ENCODE measurements around the gene CA10. TPM values are rescaled to one million over a fixed set of nuclear protein-coding genes. Genes with fewer than 3 reads are reported as not detected.

The CA10 gene
- polyA plus RNA-seq, 3 donors, result 0.05 to 0.09 TPM; not detected in 1

DNA sequence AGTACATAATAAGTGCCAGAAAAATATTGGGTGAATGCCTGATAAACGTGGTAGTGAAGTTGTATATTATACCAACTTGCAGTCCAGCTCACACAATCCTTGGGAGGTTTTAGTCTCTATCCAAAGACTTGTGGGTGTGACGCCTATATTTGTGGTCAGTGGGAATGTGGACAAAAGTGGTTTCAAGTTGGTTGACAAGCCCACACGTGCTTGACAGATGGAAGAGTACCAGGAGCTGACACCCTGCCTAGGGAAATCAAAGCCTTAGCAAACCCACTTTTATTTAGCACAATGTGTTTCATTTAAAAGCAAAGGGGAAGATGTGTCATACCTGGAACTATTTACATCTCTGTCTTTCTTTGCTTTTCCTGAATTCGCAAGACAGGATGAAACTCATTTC lies 79.0 kb downstream of the CA10 start:
- 71 to 83% (median 73%) methylated on average over 4 of the region's 4 CpGs for WGBS, 3 donors
- H3K27ac ChIP-seq (ENCODE audit: low read depth, low read length), result no peak overlapping the region

DNA sequence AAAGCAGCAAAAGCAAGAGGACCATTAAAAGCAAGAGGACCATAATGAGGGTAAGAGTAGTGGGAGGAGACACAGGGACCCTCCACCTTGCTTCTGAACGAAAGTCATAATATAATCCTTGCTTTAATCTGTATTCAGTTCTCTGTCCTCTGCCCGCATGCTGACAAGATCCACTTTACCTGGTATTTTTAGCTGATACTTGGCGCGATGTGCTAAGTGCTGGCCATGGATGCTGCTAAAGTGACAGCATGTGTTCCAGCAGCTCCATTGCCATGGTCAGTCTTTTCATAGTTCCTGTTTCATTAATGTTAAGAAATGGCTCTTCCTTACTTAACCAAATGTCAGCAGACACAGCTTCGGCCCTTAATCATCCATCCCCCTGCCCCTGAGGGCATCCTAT lies 86.8 kb downstream of the CA10 start:
- WGBS, 3 donors, result 81 to 88% (median 83%) methylated on average over 5 of the region's 5 CpGs
- H3K27ac ChIP-seq (ENCODE audit: low read depth, low read length), result no peak overlapping the region

DNA sequence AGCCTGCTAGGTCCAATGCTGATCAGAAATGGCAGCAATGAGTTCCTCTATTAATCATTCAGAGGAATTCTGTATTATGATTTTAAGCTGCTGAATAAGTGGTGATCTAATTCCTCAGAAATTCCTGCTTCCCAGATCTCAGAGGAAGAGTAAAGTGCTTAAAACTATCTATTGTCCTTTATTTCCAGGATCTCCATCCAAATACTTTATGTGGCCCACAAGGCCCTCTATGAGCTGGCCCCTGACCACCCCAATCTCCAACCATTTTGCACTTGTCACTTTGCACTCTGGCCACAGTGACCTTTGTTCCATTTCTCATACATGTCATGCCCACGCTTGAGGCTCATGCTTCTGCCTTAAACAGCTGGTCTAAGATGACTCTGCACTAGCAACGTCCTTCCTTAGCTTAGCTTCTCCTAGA lies 93.7 kb downstream of the CA10 start:
- H3K27ac ChIP-seq (ENCODE audit: low read depth, low read length), result no peak overlapping the region
- 53 to 56% (median 55%) methylated on average over 2 of the region's 2 CpGs for WGBS, 3 donors

DNA sequence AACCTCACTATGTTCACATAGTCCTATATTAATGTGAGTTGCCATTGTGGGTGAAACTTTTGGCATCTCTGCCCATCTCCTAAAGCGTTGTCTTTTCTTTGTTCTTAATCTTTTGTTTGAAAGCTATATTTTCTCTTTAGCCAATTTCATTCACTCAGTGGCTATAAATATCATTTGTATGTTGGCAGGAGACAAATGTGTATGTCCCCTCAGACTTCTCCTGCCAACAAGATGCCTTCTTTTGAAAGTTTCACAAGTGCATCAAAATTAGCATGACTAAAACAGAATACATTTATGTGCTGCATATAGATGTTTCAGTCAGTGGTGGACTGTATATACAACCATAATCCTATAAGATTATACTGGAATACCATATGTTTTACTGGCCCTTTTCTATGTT lies 109.0 kb downstream of the CA10 start:
- 81 to 85% (median 82%) methylated on average over 1 of the region's 1 CpG for WGBS, 3 donors

DNA sequence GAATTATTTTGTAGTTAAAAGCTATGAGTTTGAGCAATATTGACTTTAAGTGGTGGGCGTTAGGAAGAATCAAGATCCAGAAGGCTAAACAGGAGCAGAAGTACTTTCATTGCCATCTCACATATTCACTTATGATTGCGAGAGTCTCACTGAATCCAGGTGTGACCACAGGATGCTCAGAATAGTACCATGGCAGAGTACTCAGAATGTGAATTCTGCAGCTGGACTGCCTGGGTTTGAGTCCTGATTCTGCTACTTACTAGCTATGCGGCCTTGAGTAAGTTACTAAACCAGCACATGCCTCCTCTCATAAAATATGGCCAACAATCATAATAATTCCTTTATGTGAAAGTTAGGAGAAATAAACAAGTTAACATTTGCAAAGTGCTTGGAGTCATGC lies 109.5 kb downstream of the CA10 start:
- WGBS, 3 donors, result 83 to 93% (median 87%) methylated on average over 3 of the region's 3 CpGs
- H3K27ac ChIP-seq (ENCODE audit: low read depth, low read length), result no peak overlapping the region

More for the DNA sequence above, 109.0 kb downstream of the CA10 start:
- H3K27ac ChIP-seq (ENCODE audit: low read depth, low read length), result no peak overlapping the region

DNA sequence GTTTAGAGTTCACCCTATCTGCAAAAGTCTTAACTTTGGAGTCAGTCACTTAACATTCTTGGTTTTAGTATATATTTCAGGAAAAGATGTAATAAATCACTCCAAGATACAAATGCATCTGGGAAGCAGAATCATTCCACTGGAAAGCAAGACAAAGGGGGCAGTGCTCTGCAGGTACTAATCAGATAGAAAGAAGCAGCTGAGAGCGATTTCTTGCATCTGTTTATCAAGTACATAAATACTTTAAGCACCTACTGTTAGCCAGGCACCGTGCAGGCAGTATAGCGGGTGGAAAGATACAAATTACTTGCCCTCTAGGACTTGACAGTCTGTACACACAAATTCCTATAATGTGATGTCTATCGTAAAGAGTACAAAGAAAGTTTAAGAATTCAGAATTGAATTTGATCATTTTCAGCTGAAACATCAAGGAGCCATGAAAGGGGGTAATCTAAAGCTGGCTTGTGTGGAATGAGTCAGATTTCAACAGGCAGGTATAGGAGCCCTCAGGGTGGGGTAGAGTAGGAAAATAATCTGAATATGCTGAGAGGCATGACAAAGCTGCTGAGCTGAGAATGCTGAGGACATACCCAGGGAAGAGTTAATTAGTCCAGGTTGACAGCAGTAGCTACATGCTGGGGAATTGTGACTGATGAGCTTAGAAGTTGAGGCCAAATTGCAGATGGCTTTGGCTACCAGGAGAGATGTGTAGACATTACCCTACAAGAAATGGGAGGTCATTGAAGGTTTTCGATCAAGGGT lies 110.2 kb downstream of the CA10 start:
- H3K27ac ChIP-seq (ENCODE audit: low read depth, low read length), result no peak overlapping the region
- 40 to 62% (median 59%) methylated on average over 5 of the region's 5 CpGs for WGBS, 3 donors

DNA sequence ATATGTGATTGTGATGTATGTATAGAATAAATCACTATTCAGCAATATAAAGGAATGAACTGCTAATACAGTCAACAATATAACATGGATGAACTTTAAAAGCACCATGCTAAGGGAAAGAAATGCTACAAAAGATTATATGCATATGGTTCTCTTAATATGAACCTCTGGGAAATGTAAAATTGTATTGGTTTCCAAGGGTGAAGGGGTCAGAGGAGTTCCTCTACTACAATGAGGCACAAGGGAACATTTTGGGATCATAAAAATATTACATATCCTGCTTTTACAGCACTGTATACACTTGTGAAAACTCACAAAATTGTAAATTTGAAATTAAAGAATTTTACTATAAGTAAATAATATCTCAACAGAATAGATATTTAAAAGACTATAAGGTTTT lies 111.4 kb downstream of the CA10 start:
- no peak overlapping the region for H3K27ac ChIP-seq (ENCODE audit: low read depth, low read length)

DNA sequence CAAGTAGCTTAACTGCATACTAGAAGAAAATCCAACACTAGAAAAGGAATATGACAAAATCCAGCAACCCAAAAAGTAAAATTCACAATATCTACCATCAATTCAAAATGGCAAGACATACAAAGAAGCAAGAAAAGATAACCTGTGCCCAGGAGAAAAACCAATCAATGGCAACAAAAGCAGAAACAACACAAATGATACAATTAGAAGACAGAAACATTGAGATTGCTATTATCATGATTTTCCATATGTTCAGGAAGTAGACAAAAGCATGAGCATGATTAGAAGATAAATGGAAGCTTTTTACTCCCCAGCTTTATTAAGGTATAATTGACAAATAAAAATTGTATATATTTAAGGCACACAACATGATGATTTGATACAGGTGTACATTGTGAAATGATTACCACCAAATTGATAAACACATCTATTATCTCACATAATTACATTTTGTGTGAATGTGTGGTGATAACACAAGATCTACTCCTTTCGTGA lies 117.3 kb downstream of the CA10 start:
- H3K27ac ChIP-seq (ENCODE audit: low read depth, low read length), result no peak overlapping the region
- WGBS, 3 donors, result 89 to 92% (median 91%) methylated on average over 1 of the region's 1 CpG

DNA sequence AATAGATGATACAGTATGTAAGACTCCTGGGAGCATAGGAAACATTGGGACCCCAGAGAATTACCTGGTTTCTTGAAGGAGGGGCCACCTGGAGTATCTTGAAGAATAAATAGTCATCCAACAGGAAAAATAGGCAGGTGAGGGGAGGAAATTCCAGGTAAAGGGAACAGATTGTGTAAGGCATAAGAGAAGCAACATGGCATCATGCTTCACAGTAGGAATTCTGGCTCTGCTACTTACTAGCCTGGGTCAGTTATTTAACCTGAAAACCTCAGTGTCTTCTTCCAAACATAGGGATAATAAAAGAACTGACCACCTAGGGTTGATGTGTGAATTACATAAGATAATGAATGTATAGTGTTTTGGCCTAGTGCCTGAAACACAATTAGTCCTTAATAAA lies 122.1 kb downstream of the CA10 start:
- no peak overlapping the region for H3K27ac ChIP-seq (ENCODE audit: low read depth, low read length)

DNA sequence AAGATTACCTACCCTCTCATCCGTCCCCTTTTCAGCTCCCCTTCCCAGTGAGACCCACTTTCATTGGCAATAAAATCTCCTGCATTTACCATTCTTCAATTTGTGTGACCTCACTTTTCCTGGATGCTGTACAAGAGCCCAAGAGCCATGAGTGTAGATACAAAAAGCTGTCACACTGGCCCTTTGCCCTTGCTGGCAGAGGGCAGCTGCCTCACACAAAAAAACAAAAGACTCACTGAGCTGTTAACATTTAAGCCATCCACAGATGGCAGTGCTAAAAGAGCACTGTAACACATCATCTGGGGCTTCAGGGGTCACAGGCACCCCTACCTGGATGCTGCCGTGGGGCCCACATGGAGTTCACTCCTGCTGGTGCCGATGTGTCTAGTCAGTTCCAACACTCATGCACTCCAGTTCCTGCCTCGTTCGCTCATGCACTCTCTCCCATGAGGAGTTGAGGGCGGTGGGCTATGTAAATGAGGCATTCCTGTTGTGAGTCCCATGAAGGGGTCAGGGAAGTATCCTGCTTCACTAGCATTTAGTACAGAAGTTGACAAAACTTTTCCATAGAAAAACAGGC lies 123.1 kb downstream of the CA10 start:
- 76 to 86% (median 80%) methylated on average over 6 of the region's 6 CpGs for whole genome bisulfite sequencing, 3 donors
- H3K27ac ChIP-seq (ENCODE audit: low read depth, low read length), result no peak overlapping the region

DNA sequence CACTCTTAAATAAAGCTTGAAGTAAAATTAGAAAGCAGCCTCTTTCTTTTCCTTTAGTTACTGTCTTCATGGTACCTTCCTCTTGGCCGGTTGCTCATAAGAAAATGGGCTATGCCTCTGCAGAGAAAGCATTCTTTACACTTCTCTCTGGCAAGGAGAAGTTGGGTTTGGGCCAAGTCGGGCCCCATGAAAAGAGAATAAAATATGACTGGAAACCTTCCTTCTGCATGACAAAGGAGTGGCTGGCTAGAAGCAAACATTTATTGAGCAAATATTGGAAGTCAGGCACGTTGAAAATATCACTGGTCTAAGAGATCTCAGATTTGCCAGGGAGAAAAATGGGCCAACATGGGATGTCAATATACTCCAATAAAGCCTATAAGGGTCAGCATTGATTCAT lies 126.1 kb downstream of the CA10 start:
- H3K27ac ChIP-seq (ENCODE audit: low read depth, low read length), result no peak overlapping the region
- WGBS, 3 donors, result 43 to 76% (median 72%) methylated on average over 3 of the region's 3 CpGs

DNA sequence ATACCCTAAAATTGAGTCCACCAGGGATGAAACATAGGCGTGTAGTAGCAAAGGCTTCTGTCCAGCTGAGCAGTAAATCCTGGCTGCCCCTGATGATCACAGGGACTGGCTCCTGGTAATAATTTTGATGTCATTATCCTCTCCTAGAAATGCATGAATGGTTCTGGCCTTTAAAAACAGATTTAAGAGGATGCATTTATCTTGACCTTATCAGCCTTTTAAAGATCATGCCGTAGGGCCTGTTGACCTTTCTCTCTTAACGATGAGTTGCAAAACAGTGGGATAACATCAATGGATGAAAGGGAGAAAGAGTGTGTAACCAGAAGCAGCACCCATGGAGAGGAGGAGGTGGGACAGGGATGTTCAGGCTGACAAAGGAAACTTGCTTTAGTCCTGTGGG lies 128.5 kb downstream of the CA10 start:
- H3K27ac ChIP-seq (ENCODE audit: low read depth, low read length), result no peak overlapping the region
- WGBS, 3 donors, result 39 to 50% (median 44%) methylated on average over 3 of the region's 3 CpGs

DNA sequence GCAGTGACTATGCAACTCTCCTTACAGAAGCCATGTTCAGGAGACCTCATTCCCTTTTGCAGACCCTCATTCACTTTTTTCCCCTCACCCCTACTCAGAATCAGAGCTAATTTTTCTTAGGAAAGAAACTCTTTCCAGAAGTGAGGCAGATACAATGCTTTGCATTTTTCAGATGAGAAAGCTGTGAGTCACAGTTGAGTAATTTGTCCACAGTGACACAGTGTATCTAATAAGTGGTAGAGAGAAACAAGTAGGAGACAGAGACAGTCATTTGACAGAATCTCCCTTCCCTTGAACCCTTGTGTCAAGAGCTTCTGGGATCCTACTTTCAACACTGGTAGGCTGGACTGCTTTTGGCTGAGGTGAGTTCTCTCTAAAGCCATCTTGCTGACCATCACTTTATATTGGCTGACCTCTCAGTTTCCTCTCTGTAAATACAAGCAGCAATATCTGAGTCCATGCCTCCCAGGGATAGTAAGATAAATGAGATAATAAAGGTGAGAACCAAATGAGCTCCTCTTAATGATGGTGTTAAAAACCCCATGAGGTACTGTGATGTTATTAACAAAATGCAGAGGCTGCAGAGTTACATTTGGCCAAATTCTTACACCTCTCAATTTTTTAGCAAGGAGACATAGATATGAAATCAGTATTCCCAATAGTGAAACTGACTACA lies 130.8 kb downstream of the CA10 start:
- no peak overlapping the region for H3K27ac ChIP-seq (ENCODE audit: low read depth, low read length)

DNA sequence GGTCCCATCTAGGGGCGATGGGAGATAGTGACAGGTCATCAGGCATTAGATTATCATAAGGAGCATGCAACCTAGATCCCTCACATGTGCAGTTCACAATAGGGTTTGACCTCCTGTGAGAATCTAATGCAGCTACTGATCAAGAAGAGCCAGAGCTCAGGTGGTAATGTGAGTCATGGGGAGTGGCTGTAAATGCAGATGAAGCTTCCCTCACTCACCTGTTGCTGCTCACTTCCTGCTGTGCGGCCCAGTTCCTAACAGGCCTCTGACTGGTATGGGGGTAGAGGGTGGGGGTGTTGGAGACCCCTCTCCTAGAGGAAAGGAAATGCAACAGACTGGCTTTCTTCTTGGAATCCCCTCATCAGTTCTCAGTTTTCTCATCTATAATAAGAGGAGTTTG lies 131.4 kb downstream of the CA10 start:
- no peak overlapping the region for H3K27ac ChIP-seq (ENCODE audit: low read depth, low read length)
- 80 to 90% (median 88%) methylated on average over 2 of the region's 2 CpGs for WGBS, 3 donors

DNA sequence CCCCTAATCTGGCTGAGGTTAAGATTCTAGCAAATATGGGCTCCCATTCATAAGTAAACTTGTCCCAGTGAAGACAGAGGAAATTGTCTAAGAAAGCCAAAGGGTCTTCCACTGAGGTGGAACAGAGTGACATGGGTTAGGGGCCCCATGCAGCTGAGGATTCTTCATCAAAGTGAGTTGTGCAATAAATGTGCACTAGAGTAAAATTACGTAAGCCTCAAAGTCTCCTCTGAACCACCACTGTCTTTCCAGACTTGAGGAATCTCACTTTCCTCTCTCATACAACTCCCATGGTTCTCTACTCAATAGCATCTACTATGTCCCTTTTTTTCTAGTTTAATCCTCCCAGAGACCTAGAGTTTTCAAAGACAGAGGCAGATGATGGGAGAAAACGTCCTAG lies 132.4 kb downstream of the CA10 start:
- WGBS, 3 donors, result 58 to 74% (median 68%) methylated on average over 2 of the region's 2 CpGs
- H3K27ac ChIP-seq (ENCODE audit: low read depth, low read length), result no peak overlapping the region

DNA sequence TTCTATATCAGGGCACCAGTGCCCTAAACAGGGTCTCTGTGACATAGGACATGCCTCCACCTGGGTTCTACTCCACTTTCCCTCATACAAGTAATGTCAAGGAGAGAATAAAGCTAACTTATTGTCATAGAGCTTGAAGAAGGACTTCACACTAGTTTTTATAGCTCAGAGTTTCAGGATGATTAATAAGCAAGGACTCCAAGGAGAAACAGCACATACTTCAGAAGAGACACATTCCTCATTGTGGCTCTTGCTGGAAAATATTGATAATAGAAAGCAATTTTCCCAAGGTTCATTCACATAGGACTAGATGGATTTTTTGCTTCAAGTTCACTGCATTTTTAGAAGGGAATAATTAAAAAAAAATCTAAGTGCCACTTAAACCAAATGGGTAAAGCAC lies 133.3 kb downstream of the CA10 start:
- H3K27ac ChIP-seq (ENCODE audit: low read depth, low read length), result no peak overlapping the region

DNA sequence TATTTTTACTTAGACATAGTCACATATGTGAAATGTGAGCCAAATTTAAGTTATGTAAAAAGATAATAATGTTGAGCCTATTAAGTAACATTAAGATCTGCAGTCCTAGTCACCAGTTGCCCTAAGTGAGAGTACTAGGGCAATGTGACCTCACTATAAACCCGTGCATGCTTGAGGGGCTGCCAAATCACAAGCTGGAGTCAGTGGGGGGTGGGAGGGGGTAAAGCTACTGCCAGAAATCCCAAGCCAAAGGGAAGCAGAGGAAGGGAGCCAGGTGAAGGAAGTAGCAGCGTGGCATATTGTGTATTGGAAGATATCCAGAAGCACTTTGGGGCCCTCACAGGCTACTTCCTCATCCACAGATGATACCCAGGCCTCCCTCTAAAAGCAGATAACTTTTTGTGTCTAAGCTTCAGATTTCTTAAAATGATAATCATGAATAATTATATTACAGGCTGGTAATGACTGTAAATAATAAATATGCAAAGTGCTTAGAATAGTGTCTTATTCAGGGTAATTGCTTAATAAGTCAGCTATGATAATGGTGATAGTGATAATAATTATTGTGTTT lies 134.1 kb downstream of the CA10 start:
- H3K27ac ChIP-seq (ENCODE audit: low read depth, low read length), result no peak overlapping the region
- 27 to 36% (median 34%) methylated on average over 2 of the region's 2 CpGs for WGBS, 3 donors

DNA sequence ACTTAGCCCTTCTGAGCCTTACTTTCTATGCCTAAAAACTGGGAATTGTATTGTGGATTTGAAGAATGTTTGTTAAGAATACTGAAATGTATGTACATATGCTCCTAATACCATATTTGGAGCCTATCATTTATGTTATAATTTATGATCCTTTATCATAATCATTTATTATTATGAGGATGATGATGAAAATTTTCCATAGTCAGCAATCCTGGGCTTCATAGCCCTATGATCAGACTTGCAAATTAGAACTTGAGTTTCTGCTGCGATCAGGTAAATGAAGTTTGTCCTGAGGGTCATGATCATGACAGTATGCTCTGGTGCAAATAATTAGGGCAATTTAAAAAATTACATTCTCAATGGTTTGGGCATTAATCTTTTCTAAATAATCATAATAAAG lies 147.4 kb downstream of the CA10 start:
- no peak overlapping the region for H3K27ac ChIP-seq (ENCODE audit: low read depth, low read length)
- WGBS, 3 donors, result 93 to 100% (median 98%) methylated on average over 1 of the region's 1 CpG

DNA sequence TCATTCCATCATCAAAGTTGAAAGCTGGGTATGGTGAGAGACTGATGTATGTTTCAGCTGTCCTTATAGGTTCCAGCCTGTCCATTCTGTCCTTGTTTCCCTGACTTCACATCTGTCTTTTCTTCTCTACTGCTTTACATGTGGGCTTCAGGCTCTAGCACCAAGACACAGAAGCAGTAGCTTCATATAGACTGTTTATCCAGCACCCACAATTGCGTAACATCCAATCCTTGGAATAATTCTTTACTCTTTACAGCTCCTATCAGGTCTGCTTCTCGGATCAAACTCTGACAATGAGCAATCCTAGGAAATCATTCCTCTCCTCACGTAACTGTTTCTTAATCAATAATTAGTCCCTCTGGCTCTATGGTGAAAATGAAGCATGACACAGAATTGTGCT lies 158.9 kb downstream of the CA10 start:
- 80 to 90% (median 89%) methylated on average over 3 of the region's 3 CpGs for WGBS, 3 donors

DNA sequence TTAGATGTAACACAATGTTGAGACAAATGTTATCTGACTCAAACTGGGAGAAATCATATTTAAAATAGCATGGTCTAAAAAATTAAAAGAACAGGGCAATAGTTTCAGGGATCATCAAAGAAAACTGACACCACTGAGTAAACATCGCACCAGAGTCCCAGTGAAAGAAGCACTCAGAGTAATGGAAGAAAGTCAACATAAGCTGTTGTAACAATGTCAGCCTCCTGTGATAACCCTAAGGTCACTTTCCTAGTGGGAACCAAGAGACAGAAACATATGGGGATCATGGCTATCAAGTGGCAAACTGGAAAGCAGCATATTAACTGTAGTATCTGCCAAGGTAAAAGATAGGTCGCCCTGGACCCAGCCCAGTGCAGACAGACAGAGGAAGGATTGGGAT lies 160.8 kb downstream of the CA10 start:
- 27 to 79% (median 62%) methylated on average over 2 of the region's 2 CpGs for WGBS, 3 donors
- H3K27ac ChIP-seq (ENCODE audit: low read depth, low read length), result no peak overlapping the region

More for the DNA sequence above, 158.9 kb downstream of the CA10 start:
- H3K27ac ChIP-seq (ENCODE audit: low read depth, low read length), result no peak overlapping the region
